HL-60 (cell line): ENCODE measurements around the gene TSKS.

ENCODE experiments used
- DNase-seq, 2 experiments: peaks; one replicate each; pipeline ENCODE4 v3.0.0-alpha.2; 2010 to 2020; ENCODE audit warnings: low read depth in 1 of 2, low spot score in 1 of 2
- H3K27ac ChIP-seq: fragments of 250-450 bp; sonication (Bioruptor Pico); replicated peaks from 2 replicates; pipeline ENCODE4 v1.5.1; 2020; ENCODE audit warnings: mild to moderate bottlenecking, moderate library complexity
- H3K27me3 ChIP-seq: fragments of 250-450 bp; sonication (Bioruptor Pico); 2 replicates; pipeline ENCODE4 v1.5.1; 2021; ENCODE audit warnings: mild to moderate bottlenecking, moderate library complexity; ENCODE audit not compliant: insufficient read depth, poor library complexity, severe bottlenecking
- H3K4me3 ChIP-seq: replicated peaks from 2 replicates; pipeline ENCODE4 v1.5.1; 2011; ENCODE audit warnings: mild to moderate bottlenecking, control low read depth, low read length; ENCODE audit not compliant: insufficient read depth
- CTCF ChIP-seq: IDR thresholded peaks from one replicate; pipeline ENCODE4 v1.5.1; 2011; ENCODE audit warnings: low read length, control low read depth, inconsistent platforms; ENCODE audit not compliant: insufficient read depth
- GABPA ChIP-seq: IDR thresholded peaks from 2 replicates; pipeline ENCODE4 v1.6.1; 2012; ENCODE audit warnings: low read depth
- POLR2AphosphoS5 ChIP-seq: IDR thresholded peaks from 2 replicates; pipeline ENCODE4 v1.6.1; 2012; ENCODE audit warnings: low read depth
- REST ChIP-seq: IDR thresholded peaks from 2 replicates; pipeline ENCODE4 v1.6.1; 2012; ENCODE audit warnings: low read depth; ENCODE audit not compliant: insufficient replicate concordance
- SPI1 ChIP-seq: IDR thresholded peaks from 2 replicates; pipeline ENCODE4 v1.6.1; 2012; ENCODE audit warnings: low read depth, mild to moderate bottlenecking, borderline replicate concordance

The TSKS gene

GRCh38 chr19:49755956-49756355 is 7.2 kb downstream of the TSKS start:
- Histone ChIP-seq H3K27ac (no peak overlapping the region), H3K27me3 (no peaks in the 10 kb centered on the region), H3K4me3 (no peak overlapping the region)
- no peak for TF ChIP-seq POLR2AphosphoS5
- TF ChIP-seq CTCF: no peak
- no peak for TF ChIP-seq REST
- TF ChIP-seq GABPA: no peak
- no peak for TF ChIP-seq SPI1
- no peak for DNase-seq

GRCh38 chr19:49752701-49753100 is 10.4 kb downstream of the TSKS start:
- no peak overlapping the region for H3K27ac ChIP-seq
- no peak for DNase-seq
- no peak overlapping the region for H3K4me3 ChIP-seq
- TF ChIP-seq REST (no peak), CTCF (no peak), GABPA (no peak), SPI1 (no peak), POLR2AphosphoS5 (no peak)
- no peaks in the 10 kb centered on the region for H3K27me3 ChIP-seq

GRCh38 chr19:49749771-49750170 is 13.3 kb downstream of the TSKS start:
- TF ChIP-seq POLR2AphosphoS5 (no peak), SPI1 (no peak), REST (no peak), GABPA (no peak), CTCF (no peak)
- H3K27me3 ChIP-seq: no peaks in the 10 kb centered on the region
- no peak overlapping the region for H3K27ac ChIP-seq
- no peak for DNase-seq
- H3K4me3 ChIP-seq: no peak overlapping the region
